Stimulated activated CD4-positive, alpha-beta T cell treated with anti-CD3 and anti-CD28 coated beads, Interleukin-12 subunit alpha, Interleukin-12 subunit beta, amount 100 ng/mL, for 24 hours (primary cell): Measurements from ENCODE around the gene CSF2.
A peak's percentile ranks its signal among the peaks of the same experiment; 100 is the strongest.
"Not testable (repeated sequence)": the region's sequence is repeated elsewhere in the genome, so short reads cannot be mapped to it uniquely, and the experiment has no call there.

Experiments used
- DNase-seq, 2 experiments: peaks; one replicate each; pipeline ENCODE4 v3.0.0-alpha.2; 2020; ENCODE audit warnings: low read depth in 2 of 2

The CSF2 gene

GRCh38 chr5:132108495-132108894, 34.9 kb downstream of the CSF2 start:
- DNase-seq, result not testable (repeated sequence)

GRCh38 chr5:132108957-132109356, 35.4 kb downstream of the CSF2 start:
- not testable (repeated sequence) for DNase-seq

- no peak for DNase-seq
Observed at GRCh38 chr5:132109494-132110053, 36.0 kb downstream of the CSF2 start.

- no peak for DNase-seq
Observed at GRCh38 chr5:132110195-132110594, 36.6 kb downstream of the CSF2 start.

GRCh38 chr5:132110930-132111329, 37.3 kb downstream of the CSF2 start:
- DNase-seq, result peak in 1 of 2 experiments; percentile 27

GRCh38 chr5:132112111-132112510, 38.5 kb downstream of the CSF2 start:
- no peak for DNase-seq

GRCh38 chr5:132114150-132115121, 40.8 kb downstream of the CSF2 start:
- no peak for DNase-seq

- no peak for DNase-seq
Observed at GRCh38 chr5:132115375-132115774, 41.8 kb downstream of the CSF2 start.

GRCh38 chr5:132116072-132116471, 42.5 kb downstream of the CSF2 start:
- DNase-seq, result no peak

GRCh38 chr5:132116909-132117489, 43.4 kb downstream of the CSF2 start:
- not testable (repeated sequence) for DNase-seq

- DNase-seq, result not testable (repeated sequence)
Observed at GRCh38 chr5:132120717-132121116, 47.1 kb downstream of the CSF2 start.

- not testable (repeated sequence) for DNase-seq
Observed at GRCh38 chr5:132122971-132123370, 49.4 kb downstream of the CSF2 start.

- DNase-seq, result not testable (repeated sequence)
Observed at GRCh38 chr5:132123578-132123977, 50.0 kb downstream of the CSF2 start.
